OCI-LY1 (cell line): ENCODE results near the gene IL18R1.

Experiments used
- CTCF ChIP-seq: fragments of 200-600 bp; sonication (generic), shearing (Covaris generic); IDR thresholded peaks from 2 replicates; pipeline ENCODE4 v1.5.1; 2017; ENCODE audit warnings: mild to moderate bottlenecking, antibody characterized with exemption, low read length, moderate library complexity, mixed read lengths
- EZH2 ChIP-seq: fragments of 200-600 bp; sonication (generic), shearing (Covaris generic); IDR thresholded peaks from 2 replicates; pipeline ENCODE4 v1.8.0; 2017; ENCODE audit warnings: borderline replicate concordance, mixed run types, mild to moderate bottlenecking, antibody characterized with exemption, low read length, moderate library complexity, mixed read lengths

DNA sequence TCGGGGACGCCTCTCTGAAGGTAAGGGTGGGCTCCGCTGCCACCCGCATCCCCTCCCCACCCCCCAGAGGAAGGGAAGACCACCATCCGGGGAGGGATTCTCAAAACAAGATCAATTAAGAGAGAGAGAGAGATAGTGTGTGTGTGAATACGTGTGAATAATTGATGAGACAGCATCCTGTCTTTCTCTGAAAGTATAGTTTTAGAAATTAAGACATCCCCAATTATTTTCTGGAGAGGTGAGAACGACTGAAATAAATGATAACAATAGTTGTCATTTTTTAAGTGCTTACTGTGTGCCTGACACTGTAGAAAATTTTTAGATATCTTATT is 751 bp downstream of the IL18R1 start:
- no peak for TF ChIP-seq CTCF
- TF ChIP-seq EZH2, result no peak
